ENCODE measurements around the gene PTPRD. TPM values are rescaled to one million over a fixed set of nuclear protein-coding genes. Genes with fewer than 3 reads are reported as not detected.

The PTPRD gene
- total and polyA plus RNA-seq, 2 of the 4 experiments (the other 2 are of a cell fraction), result 0.07 to 0.18 TPM

GRCh38 chr9:10014889-10015288, 597.9 kb downstream of the PTPRD start:
- H4K20me1 ChIP-seq (ENCODE audit: insufficient read depth, low read length), result no peaks in the 10 kb centered on the region
- no peaks in the 10 kb centered on the region for H3K9me1 ChIP-seq (ENCODE audit: insufficient read depth, low read length)
- no peak overlapping the region for H3K23ac ChIP-seq (ENCODE audit: low read depth, low read length)
- intact Hi-C loops (cut with micrococcal nuclease), result no loop called here
- H2AK5ac ChIP-seq (ENCODE audit: low read depth, low read length), result no peak overlapping the region
- no peak overlapping the region for H3K4ac ChIP-seq (ENCODE audit: low read depth, low read length)
- in situ Hi-C loops (cut with MboI; ENCODE audit: low sequenced_read_pairs), result no loop called here
- H2BK15ac ChIP-seq (ENCODE audit: low read depth, low read length), result no peak overlapping the region
- H2BK120ac ChIP-seq (ENCODE audit: low read depth, low read length), result no peak overlapping the region
- no peaks in the 10 kb centered on the region for H3K4me1 ChIP-seq (ENCODE audit: control insufficient read depth, insufficient read depth, low read length)
- H4K5ac ChIP-seq (ENCODE audit: low read depth, low read length), result no peak overlapping the region
- no peak for DNase-seq
- H3K9ac ChIP-seq (ENCODE audit: low read depth, low read length), result no peak overlapping the region
- no peak overlapping the region for H2BK20ac ChIP-seq (ENCODE audit: low read depth, low read length)
- dilution Hi-C loops (cut with HindIII; ENCODE audit: low sequenced_read_pairs, unreplicated experiment), result no loop called here
- TF ChIP-seq CHD1 (IDR thresholded peaks at IDR 0.05; ENCODE audit: low read depth, low read length), result no peak
- no peak for TF ChIP-seq CEBPB (IDR thresholded peaks at IDR 0.05; ENCODE audit: low read depth, low read length)
- TF ChIP-seq POLR2A (IDR thresholded peaks at IDR 0.05; ENCODE audit: low read depth, low read length), result no peak
- TF ChIP-seq SMC3 (IDR thresholded peaks at IDR 0.05; ENCODE audit: low read depth, low read length), result no peak
- no peak for TF ChIP-seq RFX5 (IDR thresholded peaks at IDR 0.05; ENCODE audit: low read depth, low read length)
- TF ChIP-seq FOS (IDR thresholded peaks at IDR 0.05; ENCODE audit: low read depth, low read length), result no peak
- TF ChIP-seq USF2 (IDR thresholded peaks at IDR 0.05; ENCODE audit: low read depth, low read length), result no peak
- no peak for TF ChIP-seq MAFK (IDR thresholded peaks at IDR 0.05; ENCODE audit: low read depth, low read length)
- TF ChIP-seq MXI1 (IDR thresholded peaks at IDR 0.05; ENCODE audit: borderline replicate concordance, low read depth, low read length), result no peak
- TF ChIP-seq RCOR1 (IDR thresholded peaks at IDR 0.05; ENCODE audit: insufficient replicate concordance, low read length), result no peak
- no peak for TF ChIP-seq ELK1 (IDR thresholded peaks at IDR 0.05; ENCODE audit: borderline replicate concordance, low read depth, low read length)
- TF ChIP-seq CTCF (conservative IDR thresholded peaks at IDR 0.05; ENCODE audit: low read depth, low read length), result no peak
- no peak for TF ChIP-seq BHLHE40 (IDR thresholded peaks at IDR 0.05; ENCODE audit: low read depth, low read length)
- TF ChIP-seq MAZ (IDR thresholded peaks at IDR 0.05; ENCODE audit: borderline replicate concordance, low read depth, low read length), result no peak
- no peak for TF ChIP-seq NFE2L2 (IDR thresholded peaks at IDR 0.05; ENCODE audit: low read depth, low read length)
- no peak overlapping the region for H3K27ac ChIP-seq (ENCODE audit: insufficient read depth, low read length)
- no peaks in the 10 kb centered on the region for H3K27me3 ChIP-seq (ENCODE audit: control insufficient read depth, insufficient read depth, low read length)
- H3K4me3 ChIP-seq (ENCODE audit: insufficient read depth, low read depth, low read length), result no peak overlapping the region
- H2BK5ac ChIP-seq (ENCODE audit: low read depth, low read length, poor library complexity, severe bottlenecking), result no peak overlapping the region
- H3K36me3 ChIP-seq (ENCODE audit: control insufficient read depth, insufficient read depth, low read length), result no peaks in the 10 kb centered on the region
- H3K56ac ChIP-seq (ENCODE audit: extremely low read depth, insufficient read depth, low read length), result no peak overlapping the region
- ChIA-PET CTCF (no interaction called here), POLR2A (ENCODE audit: unreplicated experiment) (no interaction called here)
- no peak overlapping the region for H4K91ac ChIP-seq (ENCODE audit: insufficient read depth, low read depth, low read length)
- WGBS, 2 experiments (ENCODE audit: extremely low coverage in 2 of 2, insufficient read length in 1 of 2), result no CpG with 5 or more reads among the region's 2 CpGs
- H2AK9ac ChIP-seq (replicated peaks; ENCODE audit: low read depth, low read length, poor library complexity), result no peak overlapping the region
- H2AFZ ChIP-seq (replicated peaks; ENCODE audit: low read length, poor library complexity), result no peak overlapping the region
- BruUV-seq (replicated peaks), result no TSS peak
- H3K4me2 ChIP-seq (ENCODE audit: low read depth, low read length), result no peak overlapping the region
- no peaks in the 10 kb centered on the region for H3K9me3 ChIP-seq (ENCODE audit: control insufficient read depth, insufficient read depth, low read length)
- no peak overlapping the region for H3K14ac ChIP-seq (replicated peaks; ENCODE audit: low read depth, low read length)
- H4K8ac ChIP-seq (ENCODE audit: low read depth in 2 of 2, low read length in 2 of 2), result no peak overlapping the region
- no peak overlapping the region for H3K18ac ChIP-seq (ENCODE audit: low read depth, low read length)
- ATAC-seq (ENCODE audit: low read depth), result no peak
- no peaks in the 10 kb centered on the region for H3K79me1 ChIP-seq (ENCODE audit: low read depth in 1 of 2, low read length in 2 of 2)
